Upper lobe of left lung (tissue), 6 donors: Measurements from ENCODE around the gene GNL1. TPM values are rescaled to one million over a fixed set of nuclear protein-coding genes. Genes with fewer than 3 reads are reported as not detected.
A peak's percentile ranks its signal among the peaks of the same experiment; 100 is the strongest.
"Not testable (repeated sequence)": the region's sequence is repeated elsewhere in the genome, so short reads cannot be mapped to it uniquely, and the experiment has no call there.

Experiments
- ATAC-seq, 2 donors: fragments of 200-7000 bp; cut with Tn5 transposase; one replicate each; pipeline ENCODE4 v1.9.1; 2022; ENCODE audit warnings: mild to moderate bottlenecking in 2 of 2, moderate library complexity in 2 of 2; ENCODE audit not compliant: low FRiP score in 2 of 2
- DNase-seq, 2 donors: peaks; one replicate each; pipeline ENCODE4 v3.0.0-alpha.2; 2019 to 2020
- H3K27ac ChIP-seq, 4 donors: fragments of 200-600 bp; sonication (generic); one replicate each; pipeline ENCODE4 v1.5.1; 2016 to 2019
- H3K27me3 ChIP-seq, 4 donors: fragments of 200-600 bp; sonication (generic); one replicate each; pipeline ENCODE4 v1.5.1; 2017 to 2019
- H3K36me3 ChIP-seq, 4 donors: fragments of 200-600 bp; sonication (generic); one replicate each; pipeline ENCODE4 v1.5.1; 2016 to 2019
- H3K4me1 ChIP-seq, 4 donors: fragments of 200-600 bp; sonication (generic); one replicate each; pipeline ENCODE4 v1.5.1; 2018 to 2019
- H3K4me3 ChIP-seq, 4 donors: fragments of 200-600 bp; sonication (generic); one replicate each; pipeline ENCODE4 v1.5.1; 2017 to 2019; ENCODE audit warnings: mild to moderate bottlenecking in 2 of 4, moderate library complexity in 1 of 4
- H3K9me3 ChIP-seq, 4 donors: fragments of 200-600 bp; sonication (generic); one replicate each; pipeline ENCODE4 v1.5.1; 2018 to 2019
- CTCF ChIP-seq, 6 experiments: fragments of 450-650 bp in 4 of 6; fragments of 200-600 bp in 2 of 6; sonication (generic) in 2 of 6; IDR thresholded peaks; one replicate each; pipeline ENCODE4 v1.5.1; 2016 to 2019; ENCODE audit warnings: antibody characterized with exemption in 6 of 6
- EP300 ChIP-seq, 4 donors: sonication (generic); formaldehyde crosslinking; IDR thresholded peaks; one replicate each; pipeline ENCODE4 v1.5.1; 2017; ENCODE audit warnings: antibody characterized with exemption in 4 of 4, control low read depth in 2 of 4
- POLR2A ChIP-seq, 4 donors: fragments of 450-650 bp; IDR thresholded peaks; one replicate each; pipeline ENCODE4 v1.5.1; 2016 to 2017; ENCODE audit warnings: antibody characterized with exemption in 4 of 4, mild to moderate bottlenecking in 2 of 4
- POLR2AphosphoS5 ChIP-seq, 2 donors: sonication (generic); formaldehyde crosslinking; IDR thresholded peaks; one replicate each; pipeline ENCODE4 v1.5.1; 2017; ENCODE audit warnings: antibody characterized with exemption in 2 of 2
- WGBS, 2 donors: methylation state at CpG; one replicate each; pipeline ENCODE4 v1.1.5; 2017 to 2018; 5-methylcytosine and 5-hydroxymethylcytosine counted together
- total RNA-seq, 6 donors: library from RNA; depleted of rRNA in 4 of 6; stranded (reverse); fragments of >200 nt in 4 of 6; gene quantifications; one replicate each; pipeline versions ENCODE4 v1.1.0 to v1.2.1, GENCODE V29; 2016 to 2021
- donor health status: DM: no; HTN: no; CAD: no; lungs with moderate emphysema.
- donor health status: DM: no; HTN: yes; CAD: no; lungs with severe emphysema.

GNL1 gene
- total RNA-seq, 6 donors from 2014 or later, result 30.4 to 60.6 (median 51.2) TPM

DNA sequence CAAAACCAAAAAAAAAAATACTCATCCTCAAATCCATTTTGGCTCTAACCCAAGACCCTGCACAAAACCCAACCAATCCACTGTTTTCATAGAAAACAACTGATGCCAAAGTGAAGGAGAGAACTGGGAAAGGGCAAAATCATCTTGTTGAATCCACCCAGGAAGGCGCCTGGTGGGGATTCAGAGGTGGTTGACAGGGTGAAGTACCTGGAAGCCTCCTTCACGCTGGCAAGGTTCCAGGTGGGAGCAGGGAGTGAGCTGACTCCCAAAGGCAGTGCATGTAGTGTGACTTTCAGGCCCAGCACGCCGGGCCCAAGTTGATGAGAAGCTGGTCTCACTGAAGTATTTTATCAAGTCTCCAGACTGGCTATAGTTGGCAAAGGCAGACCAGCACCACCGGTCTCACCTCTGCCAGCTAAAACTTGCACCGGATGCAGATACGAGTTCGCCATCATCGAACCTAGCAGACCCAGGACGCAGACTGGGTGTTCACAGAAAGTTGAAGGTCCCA lies 44.2 kb upstream of the GNL1 start:
- 70 to 77% methylated on average over 9 to 10 of the region's 10 CpGs for WGBS, 2 donors
- TF ChIP-seq CTCF (IDR thresholded peaks at IDR 0.05) (no peak), EP300 (IDR thresholded peaks at IDR 0.05) (no peak), POLR2AphosphoS5 (IDR thresholded peaks at IDR 0.05) (no peak), POLR2A (IDR thresholded peaks at IDR 0.05) (peak in 1 of 4 donors; percentile 26)
- no peak for ATAC-seq
- Histone ChIP-seq H3K36me3 (peaks cover 43 to 54% (median 52%) of the 10 kb centered on the region in 4 donors), H3K27ac (no peak overlapping the region), H3K4me1 (peaks cover 0 to 6% (median 0%) of the 10 kb centered on the region in 4 donors), H3K27me3 (no peaks in the 10 kb centered on the region), H3K4me3 (no peak overlapping the region), H3K9me3 (no peaks in the 10 kb centered on the region)
- DNase-seq, result no peak

DNA sequence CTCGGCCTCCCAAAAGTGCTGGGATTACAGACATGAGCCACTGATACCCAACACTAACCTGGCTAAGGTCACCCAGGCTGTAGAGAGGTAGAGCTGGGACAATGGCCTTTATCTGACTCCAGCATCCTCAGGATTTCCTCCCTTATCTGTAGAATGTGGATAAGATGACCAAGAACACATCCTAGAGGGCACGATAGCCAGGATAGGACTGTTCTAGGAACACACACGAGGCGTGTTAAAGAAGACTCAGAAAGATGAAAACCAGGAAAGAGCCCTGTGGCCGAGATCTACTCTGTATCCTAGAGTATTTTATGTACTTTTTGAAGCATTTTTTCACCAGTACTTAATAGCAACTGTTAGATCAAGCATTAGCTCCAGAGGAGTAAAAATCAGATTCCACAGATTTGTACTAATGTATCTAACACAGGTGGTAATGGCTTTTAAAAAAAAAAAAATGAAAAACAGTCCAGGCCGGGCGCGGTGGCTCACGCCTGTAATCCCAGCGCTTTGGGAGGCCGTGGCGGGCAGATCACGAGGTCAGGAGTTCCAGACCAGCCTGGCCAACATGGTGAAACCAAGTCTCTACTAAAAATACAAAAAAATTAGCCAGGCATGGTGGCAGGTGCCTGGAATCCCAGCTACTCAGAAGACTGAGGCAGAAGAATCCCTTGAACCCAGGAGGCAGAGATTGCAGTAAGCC lies 43.5 kb upstream of the GNL1 start:
- 75 to 77% methylated on average over 13 of the region's 13 CpGs for WGBS, 2 donors
- DNase-seq, result peak in 1 of 2 donors; percentile 57
- ATAC-seq, result no peak
- Histone ChIP-seq H3K27me3 (no peaks in the 10 kb centered on the region), H3K4me1 (peaks cover 0 to 6% (median 0%) of the 10 kb centered on the region in 4 donors), H3K4me3 (no peak overlapping the region), H3K9me3 (no peaks in the 10 kb centered on the region), H3K36me3 (peaks cover 35 to 53% (median 45%) of the 10 kb centered on the region in 4 donors), H3K27ac (no peak overlapping the region)
- no peak for TF ChIP-seq EP300 (IDR thresholded peaks at IDR 0.05)
- no peak for TF ChIP-seq POLR2AphosphoS5 (IDR thresholded peaks at IDR 0.05)
- no peak for TF ChIP-seq CTCF (IDR thresholded peaks at IDR 0.05)
- no peak for TF ChIP-seq POLR2A (IDR thresholded peaks at IDR 0.05)

GRCh38 chr6:30598912-30599624 lies 42.8 kb upstream of the GNL1 start:
- DNase-seq (no peak), ATAC-seq (no peak)
- Histone ChIP-seq H3K36me3 (peaks cover 28 to 53% (median 44%) of the 10 kb centered on the region in 4 donors), H3K4me1 (peaks cover 0 to 6% (median 0%) of the 10 kb centered on the region in 4 donors), H3K9me3 (no peaks in the 10 kb centered on the region), H3K27me3 (no peaks in the 10 kb centered on the region), H3K27ac (no peak overlapping the region), H3K4me3 (no peak overlapping the region)
- TF ChIP-seq EP300 (IDR thresholded peaks at IDR 0.05) (no peak), CTCF (IDR thresholded peaks at IDR 0.05) (no peak), POLR2AphosphoS5 (IDR thresholded peaks at IDR 0.05) (no peak)
- WGBS, 2 donors, result 75 to 82% methylated on average over 10 to 12 of the region's 12 CpGs

DNA sequence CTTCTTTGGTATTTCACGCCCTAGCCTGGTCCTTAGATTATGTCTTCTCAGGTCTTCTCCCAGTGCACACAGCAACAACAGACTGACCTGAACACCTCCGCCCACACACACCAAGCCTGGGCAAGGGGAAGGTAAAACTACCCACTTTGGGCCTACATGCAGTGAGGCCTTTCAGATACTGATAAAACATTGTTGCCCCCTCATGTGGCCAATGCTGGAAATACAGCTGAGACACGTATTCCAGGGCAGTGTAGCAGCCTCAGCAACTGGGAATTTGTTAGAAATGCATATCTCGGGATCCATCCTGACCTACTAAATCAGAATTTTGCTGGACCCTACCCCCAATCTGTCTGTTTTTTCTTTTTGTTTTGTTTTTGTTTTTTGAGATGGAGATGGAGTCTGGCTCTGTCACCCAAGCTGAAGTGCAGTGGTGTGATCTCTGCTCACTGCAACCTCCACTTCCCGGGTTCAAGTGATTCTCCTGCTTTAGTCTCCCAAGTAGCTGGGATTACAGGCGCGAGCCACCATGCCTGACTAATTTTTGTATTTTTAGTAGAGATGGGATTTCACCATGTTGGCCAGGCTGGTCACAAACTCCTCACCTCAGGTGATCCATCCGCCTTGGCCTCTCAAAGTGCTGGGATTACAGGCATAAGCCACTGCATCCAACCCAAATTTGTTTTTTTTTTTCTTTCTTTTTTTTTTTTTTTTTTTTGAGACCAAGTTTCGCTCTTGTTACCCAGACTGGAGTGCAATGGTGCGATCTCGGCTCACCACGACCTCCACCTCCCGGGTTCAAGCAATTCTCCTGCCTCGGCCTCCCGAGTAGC lies 41.2 kb upstream of the GNL1 start:
- peaks cover 13 to 51% (median 33%) of the 10 kb centered on the region in 4 donors for H3K36me3 ChIP-seq
- not testable (repeated sequence) for H3K4me3 ChIP-seq, H3K27me3 ChIP-seq, H3K9me3 ChIP-seq, H3K4me1 ChIP-seq
- 68 to 78% methylated on average over 15 of the region's 15 CpGs for WGBS, 2 donors
- DNase-seq, result peak in 1 of 2 donors; percentile 80
- TF ChIP-seq POLR2A (IDR thresholded peaks at IDR 0.05) (peak in 1 of 4 donors; percentile 12), CTCF (IDR thresholded peaks at IDR 0.05) (peak; percentile 81 to 88 (median 86))
- peak; percentile 91 for ATAC-seq
- peak overlapping the region in 1 of 4 donors; percentile 14 for H3K27ac ChIP-seq
